Vagina (tissue), 2 donors: ENCODE data around the gene AHCYL1. TPM values are rescaled to one million over a fixed set of nuclear protein-coding genes. Genes with fewer than 3 reads are reported as not detected.
"Not testable (repeated sequence)": the region's sequence is repeated elsewhere in the genome, so short reads cannot be mapped to it uniquely, and the experiment has no call there.

ENCODE experiments used
- DNase-seq, 2 donors: peaks; one replicate each; pipeline ENCODE4 v3.0.0-alpha.2; 2017; ENCODE audit errors: extremely low spot score in 2 of 2
- H3K27ac ChIP-seq: fragments of 200-600 bp; sonication (generic); one replicate; pipeline ENCODE4 v1.5.1; 2019
- H3K27me3 ChIP-seq: fragments of 200-600 bp; sonication (generic); one replicate; pipeline ENCODE4 v1.5.1; 2019
- H3K36me3 ChIP-seq, 2 donors: fragments of 200-600 bp; sonication (generic); one replicate each; pipeline ENCODE4 v1.5.1; 2017 to 2019
- H3K4me1 ChIP-seq: fragments of 200-600 bp; sonication (generic); one replicate; pipeline ENCODE4 v1.5.1; 2019
- H3K4me3 ChIP-seq, 2 donors: fragments of 200-600 bp; sonication (generic); 1 replicate in 1 of 2; 2 replicates in 1 of 2; pipeline ENCODE4 v1.5.1; 2016 to 2019
- H3K9me3 ChIP-seq: fragments of 200-600 bp; sonication (generic); one replicate; pipeline ENCODE4 v1.5.1; 2019
- POLR2A ChIP-seq, 2 donors: fragments of 450-650 bp; IDR thresholded peaks; one replicate each; pipeline ENCODE4 v1.6.1; 2017; ENCODE audit warnings: antibody characterized with exemption in 2 of 2, mild to moderate bottlenecking in 2 of 2, moderate library complexity in 2 of 2
- POLR2AphosphoS5 ChIP-seq, 2 donors: sonication (generic); formaldehyde crosslinking; IDR thresholded peaks; one replicate each; pipeline ENCODE4 v1.9.0; 2017; ENCODE audit warnings: antibody characterized with exemption in 2 of 2, mild to moderate bottlenecking in 2 of 2, low read depth in 1 of 2; ENCODE audit not compliant: insufficient read depth in 1 of 2
- intact Hi-C: fragments of 100-400 bp; cut with DNase I; formaldehyde crosslinking; loops from one replicate; pipeline ENCODE4 v1.15.1; 2023
- total RNA-seq: library from RNA; depleted of rRNA; stranded (reverse); fragments of >200 nt; gene quantifications from one replicate; pipeline ENCODE4 v1.2.3, GENCODE V29; 2016
- TF ChIP-seq, protein P1 (sequence below), 3 experiments: fragments of 450-650 bp in 2 of 3; fragments of 200-600 bp in 1 of 3; sonication (generic) in 1 of 3; IDR thresholded peaks; one replicate each; pipeline ENCODE4 v1.5.1; 2017 to 2019; ENCODE audit warnings: antibody characterized with exemption in 3 of 3, mild to moderate bottlenecking in 2 of 3, moderate library complexity in 2 of 3

The AHCYL1 gene
- total RNA-seq, 1 donor from 2014 or later = 75.6 TPM

- Histone ChIP-seq H3K36me3 (no peaks in the 10 kb centered on the region), H3K27ac (no peak overlapping the region), H3K27me3 (no peaks in the 10 kb centered on the region), H3K9me3 (no peaks in the 10 kb centered on the region), H3K4me1 (no peaks in the 10 kb centered on the region), H3K4me3 (no peak overlapping the region)
- intact Hi-C loops = no loop called here
- DNase-seq = no peak
- no peak for TF ChIP-seq POLR2A (IDR thresholded peaks at IDR 0.05)
- TF ChIP-seq, protein P1, sequence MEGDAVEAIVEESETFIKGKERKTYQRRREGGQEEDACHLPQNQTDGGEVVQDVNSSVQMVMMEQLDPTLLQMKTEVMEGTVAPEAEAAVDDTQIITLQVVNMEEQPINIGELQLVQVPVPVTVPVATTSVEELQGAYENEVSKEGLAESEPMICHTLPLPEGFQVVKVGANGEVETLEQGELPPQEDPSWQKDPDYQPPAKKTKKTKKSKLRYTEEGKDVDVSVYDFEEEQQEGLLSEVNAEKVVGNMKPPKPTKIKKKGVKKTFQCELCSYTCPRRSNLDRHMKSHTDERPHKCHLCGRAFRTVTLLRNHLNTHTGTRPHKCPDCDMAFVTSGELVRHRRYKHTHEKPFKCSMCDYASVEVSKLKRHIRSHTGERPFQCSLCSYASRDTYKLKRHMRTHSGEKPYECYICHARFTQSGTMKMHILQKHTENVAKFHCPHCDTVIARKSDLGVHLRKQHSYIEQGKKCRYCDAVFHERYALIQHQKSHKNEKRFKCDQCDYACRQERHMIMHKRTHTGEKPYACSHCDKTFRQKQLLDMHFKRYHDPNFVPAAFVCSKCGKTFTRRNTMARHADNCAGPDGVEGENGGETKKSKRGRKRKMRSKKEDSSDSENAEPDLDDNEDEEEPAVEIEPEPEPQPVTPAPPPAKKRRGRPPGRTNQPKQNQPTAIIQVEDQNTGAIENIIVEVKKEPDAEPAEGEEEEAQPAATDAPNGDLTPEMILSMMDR (IDR thresholded peaks at IDR 0.05) = no peak
- no peak for TF ChIP-seq POLR2AphosphoS5 (IDR thresholded peaks at IDR 0.05; ENCODE audit: insufficient read depth in 1 of 2, low read depth in 1 of 2)
Observed at GRCh38 chr1:109950509-109950908, 34.1 kb upstream of the AHCYL1 start.

DNA sequence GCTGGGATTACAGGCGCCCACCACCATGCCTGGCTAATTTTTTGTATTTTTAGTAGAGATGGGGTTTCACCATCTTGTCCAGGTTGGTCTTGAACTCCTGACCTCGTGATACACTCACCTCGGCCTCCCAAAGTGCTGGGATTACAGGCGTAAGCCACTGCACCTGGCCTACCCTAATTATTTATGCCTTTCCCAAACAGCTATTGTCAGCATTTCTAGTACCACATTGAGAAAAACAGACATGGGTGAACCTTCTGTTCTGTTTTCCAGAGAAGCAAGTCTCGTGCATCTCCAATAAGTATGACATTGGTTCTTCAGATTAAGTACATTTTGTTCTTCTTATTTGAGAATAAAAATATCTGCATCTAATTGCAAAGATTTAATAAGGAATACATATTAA, 33.1 kb upstream of the AHCYL1 start:
- intact Hi-C loops = not testable (repeated sequence)

DNA sequence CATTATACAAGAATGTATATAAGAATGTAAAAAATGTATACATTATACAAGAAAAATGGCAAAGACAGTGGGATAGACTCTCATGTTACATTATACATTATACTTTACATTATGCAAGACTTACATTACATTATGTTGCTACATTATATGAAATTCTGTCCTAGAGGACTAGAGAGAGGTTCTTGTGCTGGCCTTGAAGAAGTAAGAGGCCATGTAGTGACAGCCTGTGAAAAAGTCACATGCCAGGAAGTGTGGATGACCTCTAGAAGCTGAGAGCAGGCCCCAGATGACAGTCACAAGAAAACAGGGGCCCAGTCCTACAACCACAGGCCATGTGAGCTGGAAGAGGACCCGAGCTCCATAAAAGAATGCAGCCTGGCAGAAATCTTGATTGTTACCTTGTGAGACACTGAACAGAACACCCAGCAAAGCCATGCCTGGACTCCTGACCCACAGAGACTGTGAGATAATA, 30.5 kb upstream of the AHCYL1 start:
- no peaks in the 10 kb centered on the region for H3K36me3 ChIP-seq
- DNase-seq = no peak
- no peak overlapping the region for H3K4me3 ChIP-seq
- no peaks in the 10 kb centered on the region for H3K27me3 ChIP-seq
- H3K27ac ChIP-seq = no peak overlapping the region
- H3K9me3 ChIP-seq = no peaks in the 10 kb centered on the region
- TF ChIP-seq POLR2A (IDR thresholded peaks at IDR 0.05) (no peak), POLR2AphosphoS5 (IDR thresholded peaks at IDR 0.05; ENCODE audit: insufficient read depth in 1 of 2, low read depth in 1 of 2) (no peak)
- TF ChIP-seq, protein P1 (IDR thresholded peaks at IDR 0.05) = no peak
- H3K4me1 ChIP-seq = no peaks in the 10 kb centered on the region
- intact Hi-C loops = no loop called here

More for the DNA sequence above, 33.1 kb upstream of the AHCYL1 start:
- H3K4me1 ChIP-seq, H3K9me3 ChIP-seq, H3K36me3 ChIP-seq, H3K4me3 ChIP-seq, H3K27me3 ChIP-seq, DNase-seq, H3K27ac ChIP-seq: not testable (repeated sequence)

DNA sequence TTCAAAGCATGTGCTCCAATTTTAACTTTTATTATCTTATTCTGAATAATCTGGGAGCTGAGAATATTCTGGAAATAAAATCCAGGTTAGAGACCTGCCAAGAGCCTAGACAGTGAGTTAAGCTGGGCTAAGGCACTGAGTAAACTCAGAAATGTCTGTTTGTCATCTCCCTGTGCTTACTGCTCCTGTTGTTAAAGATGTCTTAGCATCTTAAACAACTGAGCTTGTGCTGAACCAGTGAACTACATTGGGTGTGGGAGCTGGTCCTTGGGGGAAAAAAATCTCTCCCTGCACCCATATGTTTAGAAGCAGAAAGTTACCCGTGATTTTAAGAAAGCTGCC, 25.0 kb upstream of the AHCYL1 start:
- Histone ChIP-seq H3K4me1 (peaks cover 14% of the 10 kb centered on the region), H3K36me3 (no peaks in the 10 kb centered on the region)

GRCh38 chr1:109959974-109960744, 24.4 kb upstream of the AHCYL1 start:
- H3K9me3 ChIP-seq = no peaks in the 10 kb centered on the region
- no peaks in the 10 kb centered on the region for H3K36me3 ChIP-seq
- no peak for DNase-seq
- intact Hi-C loops = no loop called here
- TF ChIP-seq POLR2A (IDR thresholded peaks at IDR 0.05) (no peak), POLR2AphosphoS5 (IDR thresholded peaks at IDR 0.05; ENCODE audit: insufficient read depth in 1 of 2, low read depth in 1 of 2) (no peak)
- TF ChIP-seq, protein P1 (IDR thresholded peaks at IDR 0.05) = no peak
- H3K4me1 ChIP-seq = peaks cover 14% of the 10 kb centered on the region
- H3K27ac ChIP-seq = peak overlapping the region; percentile 39
- H3K27me3 ChIP-seq = no peaks in the 10 kb centered on the region
- H3K4me3 ChIP-seq = no peak overlapping the region

More for the DNA sequence above, 25.0 kb upstream of the AHCYL1 start:
- no peaks in the 10 kb centered on the region for H3K27me3 ChIP-seq
- intact Hi-C loops = no loop called here
- peak overlapping the region; percentile 20 for H3K27ac ChIP-seq
- no peak for DNase-seq
- TF ChIP-seq POLR2AphosphoS5 (IDR thresholded peaks at IDR 0.05; ENCODE audit: insufficient read depth in 1 of 2, low read depth in 1 of 2) (no peak), POLR2A (IDR thresholded peaks at IDR 0.05) (no peak)
- TF ChIP-seq, protein P1 (IDR thresholded peaks at IDR 0.05) = no peak
- H3K9me3 ChIP-seq = no peaks in the 10 kb centered on the region
- H3K4me3 ChIP-seq = no peak overlapping the region
